ENCODE results near the gene ELOA.

DNA sequence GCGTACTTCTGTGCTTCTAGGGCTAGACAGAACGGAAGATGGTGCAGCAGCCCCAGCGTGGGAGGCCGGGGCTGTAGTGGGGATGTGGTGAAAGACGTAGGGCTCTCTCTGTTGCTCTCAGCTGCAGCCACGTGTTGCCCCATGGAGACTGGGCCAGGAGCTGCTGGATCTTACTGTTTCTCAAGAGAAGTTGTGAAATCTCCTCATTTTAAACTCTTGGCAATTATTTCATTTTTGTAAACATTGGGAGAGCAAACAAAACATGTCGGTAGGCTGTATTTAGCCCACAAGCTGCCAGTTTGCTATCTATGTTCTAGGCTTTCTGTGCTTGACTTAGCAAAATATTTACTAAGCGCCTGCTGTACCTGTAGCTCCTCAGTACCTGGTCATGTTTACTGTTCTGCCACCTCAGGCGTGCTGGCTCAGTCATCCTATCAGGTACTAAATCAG lies 15.9 kb upstream of the ELOA start:
- TF ChIP-seq, protein P1, sequence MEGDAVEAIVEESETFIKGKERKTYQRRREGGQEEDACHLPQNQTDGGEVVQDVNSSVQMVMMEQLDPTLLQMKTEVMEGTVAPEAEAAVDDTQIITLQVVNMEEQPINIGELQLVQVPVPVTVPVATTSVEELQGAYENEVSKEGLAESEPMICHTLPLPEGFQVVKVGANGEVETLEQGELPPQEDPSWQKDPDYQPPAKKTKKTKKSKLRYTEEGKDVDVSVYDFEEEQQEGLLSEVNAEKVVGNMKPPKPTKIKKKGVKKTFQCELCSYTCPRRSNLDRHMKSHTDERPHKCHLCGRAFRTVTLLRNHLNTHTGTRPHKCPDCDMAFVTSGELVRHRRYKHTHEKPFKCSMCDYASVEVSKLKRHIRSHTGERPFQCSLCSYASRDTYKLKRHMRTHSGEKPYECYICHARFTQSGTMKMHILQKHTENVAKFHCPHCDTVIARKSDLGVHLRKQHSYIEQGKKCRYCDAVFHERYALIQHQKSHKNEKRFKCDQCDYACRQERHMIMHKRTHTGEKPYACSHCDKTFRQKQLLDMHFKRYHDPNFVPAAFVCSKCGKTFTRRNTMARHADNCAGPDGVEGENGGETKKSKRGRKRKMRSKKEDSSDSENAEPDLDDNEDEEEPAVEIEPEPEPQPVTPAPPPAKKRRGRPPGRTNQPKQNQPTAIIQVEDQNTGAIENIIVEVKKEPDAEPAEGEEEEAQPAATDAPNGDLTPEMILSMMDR (IDR thresholded peaks at IDR 0.05): no peak
- no peak for TF ChIP-seq POLR2A (IDR thresholded peaks at IDR 0.05)

Measured in Peyer's patch (tissue), 4 donors.